Measurements from ENCODE around the gene FAM187B. TPM values are rescaled to one million over a fixed set of nuclear protein-coding genes. Genes with fewer than 3 reads are reported as not detected.
A peak's percentile ranks its signal among the peaks of the same experiment; 100 is the strongest.

FAM187B gene
- total RNA-seq, 1 experiment from 2014 or later, result not detected

- Histone ChIP-seq H3K9me3 (ENCODE audit: insufficient read depth, low read depth) (peaks cover 5% of the 10 kb centered on the region; the same call in 1 of the 2 replicates), H3K27ac (no peak overlapping the region), H3K9me2 (ENCODE audit: insufficient read depth) (no peaks in the 10 kb centered on the region), H3K27me3 (ENCODE audit: insufficient read depth, low read depth) (no peaks in the 10 kb centered on the region), H2AFZ (no peak overlapping the region), H3K4me3 (no peak overlapping the region), H3K79me2 (ENCODE audit: low read depth) (no peaks in the 10 kb centered on the region), H3F3A (ENCODE audit: insufficient read depth, low read depth) (peaks cover 4% of the 10 kb centered on the region; the same call in 1 of the 2 replicates), H4K20me1 (ENCODE audit: insufficient read depth) (no peaks in the 10 kb centered on the region), H3K36me3 (ENCODE audit: low read depth) (no peaks in the 10 kb centered on the region), H3K4me1 (replicated peaks; ENCODE audit: insufficient read depth) (peaks cover 9% of the 10 kb centered on the region; the same call in 1 of the 2 replicates), H3K4me2 (no peak overlapping the region)
- DNase-seq, result peak in 1 of 2 experiments; percentile 43
- ChIA-PET CTCF (no interaction called here), POLR2A (ENCODE audit: unreplicated experiment) (no interaction called here)
- no TSS peak for BruUV-seq (replicated peaks)
- TF ChIP-seq, protein P1, sequence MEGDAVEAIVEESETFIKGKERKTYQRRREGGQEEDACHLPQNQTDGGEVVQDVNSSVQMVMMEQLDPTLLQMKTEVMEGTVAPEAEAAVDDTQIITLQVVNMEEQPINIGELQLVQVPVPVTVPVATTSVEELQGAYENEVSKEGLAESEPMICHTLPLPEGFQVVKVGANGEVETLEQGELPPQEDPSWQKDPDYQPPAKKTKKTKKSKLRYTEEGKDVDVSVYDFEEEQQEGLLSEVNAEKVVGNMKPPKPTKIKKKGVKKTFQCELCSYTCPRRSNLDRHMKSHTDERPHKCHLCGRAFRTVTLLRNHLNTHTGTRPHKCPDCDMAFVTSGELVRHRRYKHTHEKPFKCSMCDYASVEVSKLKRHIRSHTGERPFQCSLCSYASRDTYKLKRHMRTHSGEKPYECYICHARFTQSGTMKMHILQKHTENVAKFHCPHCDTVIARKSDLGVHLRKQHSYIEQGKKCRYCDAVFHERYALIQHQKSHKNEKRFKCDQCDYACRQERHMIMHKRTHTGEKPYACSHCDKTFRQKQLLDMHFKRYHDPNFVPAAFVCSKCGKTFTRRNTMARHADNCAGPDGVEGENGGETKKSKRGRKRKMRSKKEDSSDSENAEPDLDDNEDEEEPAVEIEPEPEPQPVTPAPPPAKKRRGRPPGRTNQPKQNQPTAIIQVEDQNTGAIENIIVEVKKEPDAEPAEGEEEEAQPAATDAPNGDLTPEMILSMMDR (conservative IDR thresholded peaks at IDR 0.05), result no peak
- TF ChIP-seq EZH2 (IDR thresholded peaks at IDR 0.05; ENCODE audit: low read depth), result no peak
- intact Hi-C loops (cut with micrococcal nuclease; ENCODE audit: unreplicated experiment), result no loop called here
These were observed 8.1 kb downstream of the FAM187B start for GRCh38 chr19:35220315-35220921.

DNA sequence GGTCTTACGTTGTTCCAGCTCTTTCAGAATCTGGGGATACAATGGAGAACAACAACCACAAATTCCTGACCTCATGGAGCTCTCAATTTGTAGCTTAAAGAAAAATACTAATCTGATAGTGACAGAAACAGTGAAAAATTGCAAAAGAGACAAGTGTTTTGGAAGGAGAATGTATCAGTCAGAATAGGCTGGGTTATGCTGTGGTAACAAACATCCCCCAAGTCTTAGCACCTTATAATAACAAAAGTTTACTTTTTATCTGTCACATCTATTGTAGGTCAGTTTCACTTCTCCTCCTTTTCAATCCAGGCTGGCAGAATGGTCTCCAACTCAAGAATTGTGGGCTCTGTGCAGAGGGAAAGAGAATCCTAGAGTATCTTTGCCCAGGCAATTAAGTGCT lies 9.5 kb downstream of the FAM187B start:
- Histone ChIP-seq H3F3A (ENCODE audit: insufficient read depth, low read depth) (peaks cover 18% of the 10 kb centered on the region), H3K27ac (no peak overlapping the region), H3K9me2 (ENCODE audit: insufficient read depth) (no peaks in the 10 kb centered on the region), H3K79me2 (ENCODE audit: low read depth) (no peaks in the 10 kb centered on the region), H4K20me1 (ENCODE audit: insufficient read depth) (no peaks in the 10 kb centered on the region), H3K4me1 (replicated peaks; ENCODE audit: insufficient read depth) (peaks cover 21% of the 10 kb centered on the region), H3K4me2 (no peak overlapping the region), H3K4me3 (no peak overlapping the region), H3K9me3 (ENCODE audit: insufficient read depth, low read depth) (peaks cover 5% of the 10 kb centered on the region; the same call in 1 of the 2 replicates), H3K36me3 (ENCODE audit: low read depth) (no peaks in the 10 kb centered on the region), H3K27me3 (ENCODE audit: insufficient read depth, low read depth) (no peaks in the 10 kb centered on the region), H2AFZ (no peak overlapping the region)
- intact Hi-C loops (cut with micrococcal nuclease; ENCODE audit: unreplicated experiment), result no loop called here
- DNase-seq, result no peak
- no peak for TF ChIP-seq EZH2 (IDR thresholded peaks at IDR 0.05; ENCODE audit: low read depth)
- TF ChIP-seq, protein P1 (conservative IDR thresholded peaks at IDR 0.05), result no peak
- CTCF ChIA-PET, result no interaction called here
- POLR2A ChIA-PET (ENCODE audit: unreplicated experiment), result interaction anchor here (0.7 kb wide), 1 partner anchor 212 kb away, joined by 6 read pairs; no protein-coding TSS in a partner anchor
- no TSS peak for BruUV-seq (replicated peaks)

DNA sequence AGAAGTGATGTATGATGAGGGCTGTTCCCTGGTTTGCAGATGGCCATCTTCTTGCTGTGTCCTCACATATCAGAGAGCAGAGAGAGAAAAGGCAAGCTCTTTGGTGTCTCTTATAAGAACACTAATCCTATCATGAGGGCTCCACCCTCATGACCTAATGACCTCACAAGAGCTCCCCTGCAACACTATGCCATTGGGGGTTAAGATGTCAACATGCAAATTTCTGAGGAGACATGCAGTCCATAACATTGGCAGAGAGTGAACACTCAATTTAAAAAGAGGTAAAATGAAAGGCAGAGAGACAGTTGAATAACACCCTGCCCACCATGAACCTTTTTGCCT lies 10.9 kb downstream of the FAM187B start:
- H3K9me2 ChIP-seq (ENCODE audit: insufficient read depth), result no peaks in the 10 kb centered on the region
- POLR2A ChIA-PET (ENCODE audit: unreplicated experiment), result interaction anchor here (0.6 kb wide), 1 partner anchor 142 kb away, joined by 4 read pairs; no protein-coding TSS in a partner anchor
- BruUV-seq (replicated peaks), result no TSS peak
- H2AFZ ChIP-seq, result no peak overlapping the region
- H3K9me3 ChIP-seq (ENCODE audit: insufficient read depth, low read depth), result peaks cover 5% of the 10 kb centered on the region; the same call in 1 of the 2 replicates
- peaks cover 31% of the 10 kb centered on the region for H3F3A ChIP-seq (ENCODE audit: insufficient read depth, low read depth)
- H3K36me3 ChIP-seq (ENCODE audit: low read depth), result no peaks in the 10 kb centered on the region
- no peaks in the 10 kb centered on the region for H3K27me3 ChIP-seq (ENCODE audit: insufficient read depth, low read depth)
- H4K20me1 ChIP-seq (ENCODE audit: insufficient read depth), result no peaks in the 10 kb centered on the region
- H3K4me3 ChIP-seq, result no peak overlapping the region
- intact Hi-C loops (cut with micrococcal nuclease; ENCODE audit: unreplicated experiment), result loop anchor here (2.0 kb wide), 1 partner anchor 75 kb away; the partner anchor contains the start of gene FXYD7
- no peak overlapping the region for H3K27ac ChIP-seq
- H3K79me2 ChIP-seq (ENCODE audit: low read depth), result no peaks in the 10 kb centered on the region
- peaks cover 34% of the 10 kb centered on the region for H3K4me1 ChIP-seq (replicated peaks; ENCODE audit: insufficient read depth)
- CTCF ChIA-PET, result interaction anchor here (0.5 to 0.8 kb wide), 2 partner anchors 106 to 716 kb away, joined by 5 to 8 read pairs; no protein-coding TSS in a partner anchor
- TF ChIP-seq, protein P1 (conservative IDR thresholded peaks at IDR 0.05), result no peak
- TF ChIP-seq EZH2 (IDR thresholded peaks at IDR 0.05; ENCODE audit: low read depth), result no peak
- H3K4me2 ChIP-seq, result no peak overlapping the region
- DNase-seq, result no peak

Data from PC-9 (cell line).